GM06990 (cell line): Measurements from ENCODE around the gene GRID1.

ENCODE experiments used
- DNase-seq: peaks from one replicate; pipeline ENCODE4 v3.0.0-alpha.2; 2011; ENCODE audit not compliant: insufficient read length; ENCODE audit errors: extremely low read depth
- H3K27me3 ChIP-seq: replicated peaks from 2 replicates; pipeline ENCODE4 v1.6.0; 2011; ENCODE audit warnings: low read length; ENCODE audit not compliant: control insufficient read depth, insufficient read depth
- H3K36me3 ChIP-seq: 2 replicates; pipeline ENCODE4 v1.5.1; 2011; ENCODE audit warnings: low read length; ENCODE audit not compliant: control insufficient read depth, insufficient read depth
- H3K4me3 ChIP-seq: replicated peaks from 2 replicates; pipeline ENCODE4 v1.5.1; 2011; ENCODE audit warnings: low read depth, mild to moderate bottlenecking, control low read depth, low read length
- TF ChIP-seq, protein P1 (sequence below): IDR thresholded peaks from 2 replicates; pipeline ENCODE4 v1.5.1; 2011; ENCODE audit warnings: low read length, control low read depth, mild to moderate bottlenecking, inconsistent platforms; ENCODE audit not compliant: insufficient read depth, poor library complexity, severe bottlenecking

Gene GRID1

DNA sequence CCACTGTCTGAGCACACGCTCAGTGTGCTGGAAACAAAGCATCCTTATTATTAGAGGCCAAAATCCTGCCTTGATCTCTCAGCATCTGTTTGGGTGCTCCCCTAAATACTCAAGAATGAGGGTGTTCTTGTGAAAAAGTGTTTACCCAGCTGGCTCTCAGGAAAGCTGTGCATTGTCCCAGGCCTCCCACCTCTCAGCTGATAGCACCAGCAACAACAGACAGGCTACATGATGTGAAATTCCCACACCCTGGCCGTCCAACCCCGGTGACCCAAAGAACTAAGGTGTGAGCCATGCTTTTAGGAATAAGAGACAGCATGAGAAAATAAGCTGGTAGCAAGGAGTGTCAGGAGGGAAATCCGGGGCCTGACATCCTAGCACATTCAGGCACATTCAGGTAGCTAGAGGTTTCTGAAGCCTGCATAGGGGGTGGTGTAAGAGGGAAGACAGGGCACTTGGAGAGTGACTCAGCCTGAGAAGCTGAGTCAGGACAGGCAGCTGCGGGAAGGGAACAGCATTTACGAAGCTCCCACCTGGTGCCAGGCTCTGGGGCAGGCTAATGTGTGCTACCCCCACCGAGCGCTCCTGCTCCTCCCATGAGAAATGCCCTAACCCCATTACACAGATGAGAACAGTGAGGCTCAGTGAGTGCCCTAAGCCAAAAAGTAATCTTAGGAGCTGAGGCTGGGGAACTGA, 205.6 kb downstream of the GRID1 start:
- no peak overlapping the region for H3K4me3 ChIP-seq
- DNase-seq, result no peak
- H3K36me3 ChIP-seq, result no peaks in the 10 kb centered on the region
- H3K27me3 ChIP-seq, result no peaks in the 10 kb centered on the region
- TF ChIP-seq, protein P1, sequence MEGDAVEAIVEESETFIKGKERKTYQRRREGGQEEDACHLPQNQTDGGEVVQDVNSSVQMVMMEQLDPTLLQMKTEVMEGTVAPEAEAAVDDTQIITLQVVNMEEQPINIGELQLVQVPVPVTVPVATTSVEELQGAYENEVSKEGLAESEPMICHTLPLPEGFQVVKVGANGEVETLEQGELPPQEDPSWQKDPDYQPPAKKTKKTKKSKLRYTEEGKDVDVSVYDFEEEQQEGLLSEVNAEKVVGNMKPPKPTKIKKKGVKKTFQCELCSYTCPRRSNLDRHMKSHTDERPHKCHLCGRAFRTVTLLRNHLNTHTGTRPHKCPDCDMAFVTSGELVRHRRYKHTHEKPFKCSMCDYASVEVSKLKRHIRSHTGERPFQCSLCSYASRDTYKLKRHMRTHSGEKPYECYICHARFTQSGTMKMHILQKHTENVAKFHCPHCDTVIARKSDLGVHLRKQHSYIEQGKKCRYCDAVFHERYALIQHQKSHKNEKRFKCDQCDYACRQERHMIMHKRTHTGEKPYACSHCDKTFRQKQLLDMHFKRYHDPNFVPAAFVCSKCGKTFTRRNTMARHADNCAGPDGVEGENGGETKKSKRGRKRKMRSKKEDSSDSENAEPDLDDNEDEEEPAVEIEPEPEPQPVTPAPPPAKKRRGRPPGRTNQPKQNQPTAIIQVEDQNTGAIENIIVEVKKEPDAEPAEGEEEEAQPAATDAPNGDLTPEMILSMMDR, result no peak

DNA sequence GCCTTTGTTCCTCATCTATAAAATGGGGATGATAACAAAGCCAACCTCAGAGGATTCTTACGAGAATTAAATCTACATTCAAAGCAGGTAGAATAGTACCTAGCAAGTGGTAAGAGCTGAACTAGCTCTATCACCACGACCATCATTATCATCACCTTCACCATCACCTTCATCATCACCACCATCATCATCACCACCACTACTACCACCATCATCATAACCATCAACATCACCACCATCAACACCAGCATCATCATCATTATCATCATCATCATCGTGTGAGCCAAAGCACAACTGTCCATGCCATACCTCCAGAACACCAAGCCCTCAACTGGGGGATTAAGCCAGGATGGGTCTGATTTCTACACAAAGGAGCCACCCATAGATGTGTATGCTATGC, 206.8 kb downstream of the GRID1 start:
- no peak overlapping the region for H3K4me3 ChIP-seq

DNA sequence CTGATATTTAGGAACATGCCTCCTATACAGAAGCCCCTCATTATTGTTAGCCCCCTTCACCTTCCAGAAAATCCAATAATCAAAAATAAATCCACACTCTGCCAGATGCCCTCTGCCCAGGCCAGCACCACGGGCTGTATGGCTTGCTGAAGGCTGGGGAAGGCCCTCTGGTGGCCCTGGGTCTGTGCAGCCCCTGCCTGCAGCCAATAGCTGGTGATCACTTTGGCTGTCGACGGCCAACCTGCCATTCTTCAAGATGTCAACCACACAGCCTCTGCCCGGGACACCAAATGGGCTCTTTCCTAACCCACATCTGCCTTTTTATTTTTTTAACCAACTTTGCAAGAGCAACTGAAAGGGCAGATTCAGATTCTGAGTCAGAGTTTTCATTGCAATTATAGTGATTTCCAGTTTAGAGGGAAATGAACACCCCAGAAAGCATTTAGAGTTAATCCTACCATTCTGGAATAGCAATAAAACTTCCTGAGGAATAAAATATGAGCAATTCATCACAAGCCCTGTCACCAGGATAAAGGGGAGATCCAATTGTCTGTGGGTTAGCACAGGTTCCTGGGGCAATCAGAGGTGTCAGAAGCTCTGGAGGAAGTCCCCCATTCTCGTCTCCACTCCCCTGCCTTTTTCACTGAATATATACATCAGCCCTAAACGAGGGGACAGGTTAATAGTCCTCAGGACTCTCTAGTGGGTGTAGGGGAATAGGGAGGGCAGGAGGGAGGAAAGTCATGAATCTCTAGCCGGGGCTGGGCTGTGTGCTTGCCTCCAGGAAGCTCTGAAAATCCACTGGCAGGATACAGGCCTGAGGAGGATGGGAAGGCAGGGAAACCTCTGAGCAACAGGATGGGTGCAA, 211.3 kb downstream of the GRID1 start:
- no peaks in the 10 kb centered on the region for H3K36me3 ChIP-seq
- H3K27me3 ChIP-seq, result no peaks in the 10 kb centered on the region
- H3K4me3 ChIP-seq, result no peak overlapping the region
- DNase-seq, result no peak
- TF ChIP-seq, protein P1, result no peak

More for the DNA sequence above, 206.8 kb downstream of the GRID1 start:
- no peak for DNase-seq
- TF ChIP-seq, protein P1, result no peak
- H3K36me3 ChIP-seq, result no peaks in the 10 kb centered on the region
- no peaks in the 10 kb centered on the region for H3K27me3 ChIP-seq

DNA sequence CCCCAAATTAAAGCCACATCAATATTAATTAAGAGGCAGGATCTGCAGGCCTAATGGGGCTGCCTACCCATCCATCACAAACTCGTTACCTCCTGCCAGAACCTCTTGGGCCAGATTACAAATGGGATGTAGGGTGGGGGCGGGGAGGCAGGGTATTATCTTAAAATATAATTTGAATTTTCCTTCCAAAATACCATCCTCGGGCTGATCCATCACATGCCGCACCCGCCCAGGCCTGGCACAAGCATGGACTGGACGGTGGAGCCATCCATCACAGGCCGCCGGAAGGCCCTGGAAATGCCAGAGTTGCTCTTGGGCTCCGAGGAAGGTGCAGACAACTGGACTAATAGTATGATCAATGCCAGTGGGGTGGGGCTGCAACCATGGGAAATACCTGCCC, 212.8 kb downstream of the GRID1 start:
- TF ChIP-seq, protein P1, result no peak
- DNase-seq, result no peak
- Histone ChIP-seq H3K36me3 (no peaks in the 10 kb centered on the region), H3K27me3 (no peaks in the 10 kb centered on the region; the same call in 1 of the 2 replicates), H3K4me3 (no peak overlapping the region)

DNA sequence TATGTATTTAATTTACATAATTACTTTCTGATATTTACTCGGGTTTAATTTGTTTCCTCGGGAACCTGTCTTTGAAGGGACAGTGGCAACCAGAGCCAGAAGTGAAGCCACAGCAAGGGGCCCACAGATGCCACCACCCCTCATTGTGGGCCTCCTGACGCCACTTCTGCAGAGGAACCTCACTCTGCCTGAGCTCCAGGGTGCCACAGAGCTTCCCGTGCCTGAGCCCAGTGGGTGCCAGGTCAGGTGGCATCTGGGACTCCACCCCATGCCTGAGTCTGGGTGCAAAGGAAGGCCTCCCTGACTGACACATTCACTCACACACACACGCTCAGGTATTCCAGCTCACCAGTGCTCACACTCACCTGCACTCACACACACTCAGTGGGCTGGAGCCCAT, 213.7 kb downstream of the GRID1 start:
- TF ChIP-seq, protein P1, result no peak
- Histone ChIP-seq H3K36me3 (no peaks in the 10 kb centered on the region), H3K4me3 (no peak overlapping the region), H3K27me3 (no peaks in the 10 kb centered on the region; the same call in 1 of the 2 replicates)
- no peak for DNase-seq
